GM21423 (cell line): ENCODE data around the gene SPSB4.

Experiments
- ATAC-seq: cut with Tn5 transposase; IDR thresholded peaks from one replicate; pipeline ENCODE4 v1.9.1; 2021; ENCODE audit warnings: mild to moderate bottlenecking, moderate library complexity; ENCODE audit not compliant: unreplicated experiment

Gene SPSB4

DNA sequence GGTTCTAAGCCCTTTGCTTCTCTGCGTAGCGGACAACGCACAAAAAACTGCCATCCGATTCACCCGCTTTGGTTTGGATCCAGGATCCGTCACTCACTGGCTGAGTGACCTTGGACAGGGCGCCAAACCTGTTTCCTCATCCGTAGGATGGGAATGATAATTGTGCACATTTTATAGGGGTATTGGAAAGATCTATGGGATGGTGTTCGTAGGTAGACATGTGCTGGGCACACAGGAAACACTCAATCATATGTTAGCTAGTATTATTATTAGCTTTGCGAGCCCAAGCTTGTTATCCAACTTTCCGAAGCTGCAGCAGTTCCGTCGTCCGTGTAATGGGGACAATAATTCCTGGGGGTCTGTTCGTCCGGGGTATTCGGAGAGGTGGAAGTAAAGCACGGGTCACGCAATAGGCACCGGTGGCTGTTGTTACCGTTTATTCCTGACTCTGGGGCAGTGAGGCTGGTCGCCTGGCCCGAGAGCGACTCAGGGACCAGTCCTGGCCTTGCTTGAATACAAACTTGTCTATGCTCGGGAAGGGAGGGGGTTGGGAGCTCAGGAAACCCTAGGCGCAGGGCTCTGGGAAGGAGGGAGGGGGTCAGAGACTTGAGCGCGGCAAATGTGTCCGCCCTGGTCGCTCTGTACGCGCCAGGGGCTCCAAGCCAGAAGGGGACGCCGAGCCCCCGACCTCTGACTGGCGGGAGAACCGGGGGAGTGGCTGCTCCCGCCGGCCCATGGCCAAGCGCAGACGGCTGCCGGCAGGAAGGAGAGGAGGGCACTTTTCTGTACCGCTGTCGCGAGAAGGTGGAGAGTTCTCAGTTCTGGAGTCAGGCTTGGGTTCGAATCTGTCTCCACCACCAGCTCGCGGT lies 1.3 kb downstream of the SPSB4 start:
- no peak for ATAC-seq

DNA sequence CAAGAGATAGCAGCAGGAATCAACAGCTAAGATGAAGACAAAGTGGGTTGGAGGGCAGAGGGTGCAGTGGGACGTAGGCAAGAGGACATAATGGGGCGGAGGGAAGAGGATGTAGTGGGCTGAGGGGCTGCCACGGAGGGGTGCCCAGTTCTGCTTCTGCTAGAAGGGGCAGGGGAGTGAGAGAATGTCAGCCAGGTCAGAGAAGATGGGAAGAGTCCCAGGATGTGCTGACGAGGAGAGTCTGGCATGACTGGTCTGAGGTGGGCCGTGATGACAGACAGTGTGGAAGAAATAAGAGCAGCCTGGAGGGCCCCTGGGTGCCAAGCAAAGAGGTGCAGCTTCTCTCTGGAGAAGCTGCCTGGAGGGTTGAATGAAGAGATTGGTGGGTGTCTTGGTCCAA lies 4.0 kb downstream of the SPSB4 start:
- ATAC-seq = no peak

DNA sequence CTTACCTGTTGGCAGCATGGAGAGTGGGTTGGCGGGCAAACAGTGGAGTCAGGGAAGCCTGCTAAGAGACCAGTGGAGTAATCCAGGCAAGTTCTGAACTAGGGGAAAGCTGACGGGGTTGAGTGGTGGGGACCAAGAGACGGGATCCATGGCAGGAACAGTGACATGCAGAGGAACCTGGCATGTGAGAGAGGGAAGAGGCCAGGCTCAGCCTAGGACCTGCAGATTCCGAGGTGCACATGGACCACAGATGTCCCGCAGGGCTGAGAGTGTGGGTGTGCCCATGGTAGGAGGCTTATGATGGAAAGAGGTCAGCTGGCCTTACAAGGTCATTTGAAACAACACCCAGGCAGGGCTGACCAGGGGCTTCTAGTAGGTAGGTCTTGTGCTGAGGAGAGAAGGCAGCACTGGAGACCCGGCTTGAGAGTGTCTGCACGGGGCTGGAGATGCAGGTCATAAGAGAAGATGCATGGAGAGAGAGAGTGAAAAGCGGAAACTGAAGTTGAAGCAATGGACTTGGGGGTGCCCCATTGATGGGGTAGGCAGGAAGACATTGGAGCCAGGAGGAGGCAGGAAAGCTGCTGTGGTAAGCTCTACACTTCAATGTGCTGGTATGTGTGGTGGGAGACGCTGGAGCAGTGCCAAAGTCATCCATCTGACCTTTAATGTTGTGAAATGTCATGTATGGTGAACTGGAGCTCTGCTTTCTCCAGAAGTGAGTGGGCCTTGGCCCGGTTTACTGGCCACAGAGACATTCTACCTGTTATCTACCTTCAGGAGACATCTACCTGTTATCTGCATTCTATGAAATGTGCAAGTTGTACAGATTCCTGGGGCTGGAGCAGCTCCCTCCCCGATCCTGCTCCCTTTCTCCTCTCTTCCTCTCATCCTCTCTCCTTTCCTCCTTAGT lies 4.6 kb downstream of the SPSB4 start:
- ATAC-seq = no peak

DNA sequence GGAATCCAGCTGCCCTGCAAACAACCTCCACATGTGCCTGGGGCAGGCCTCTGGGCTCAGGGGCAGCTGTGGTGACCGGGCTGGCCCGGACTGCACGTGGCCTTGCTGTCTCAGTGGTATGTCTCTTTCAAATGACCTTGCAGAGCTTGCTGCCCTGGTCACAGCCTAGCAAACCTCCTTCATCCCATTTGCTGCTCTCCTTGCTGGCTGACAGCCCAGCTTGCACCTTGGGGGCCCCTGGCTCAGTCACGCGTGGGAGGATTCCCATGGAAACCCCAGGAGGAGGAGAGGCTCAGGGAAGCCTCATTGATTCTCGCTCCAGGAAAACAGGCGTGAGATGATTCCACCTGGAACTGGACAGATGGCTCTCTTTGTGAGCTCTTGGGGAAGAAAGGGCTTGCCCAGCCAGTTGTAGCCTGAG lies 5.6 kb downstream of the SPSB4 start:
- ATAC-seq = no peak

DNA sequence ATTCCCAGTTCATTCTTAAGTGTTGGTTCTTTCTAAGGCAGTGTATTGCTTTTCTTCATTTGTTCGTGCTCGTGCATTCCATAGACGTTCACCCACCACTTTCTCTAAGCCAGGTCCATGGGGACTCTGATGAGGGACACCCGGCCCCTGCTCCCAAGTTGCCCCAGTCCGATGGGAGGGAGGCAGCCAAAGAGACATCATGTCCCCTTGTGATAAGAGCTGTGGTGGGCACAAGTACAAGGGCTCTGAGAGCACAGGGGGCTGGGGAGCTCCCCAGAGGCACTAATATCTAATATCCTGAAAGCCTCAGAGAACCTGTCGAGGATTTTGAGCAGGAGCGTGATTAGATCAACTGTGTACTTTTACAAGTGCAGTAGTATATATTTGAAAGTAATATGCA lies 6.3 kb downstream of the SPSB4 start:
- no peak for ATAC-seq

DNA sequence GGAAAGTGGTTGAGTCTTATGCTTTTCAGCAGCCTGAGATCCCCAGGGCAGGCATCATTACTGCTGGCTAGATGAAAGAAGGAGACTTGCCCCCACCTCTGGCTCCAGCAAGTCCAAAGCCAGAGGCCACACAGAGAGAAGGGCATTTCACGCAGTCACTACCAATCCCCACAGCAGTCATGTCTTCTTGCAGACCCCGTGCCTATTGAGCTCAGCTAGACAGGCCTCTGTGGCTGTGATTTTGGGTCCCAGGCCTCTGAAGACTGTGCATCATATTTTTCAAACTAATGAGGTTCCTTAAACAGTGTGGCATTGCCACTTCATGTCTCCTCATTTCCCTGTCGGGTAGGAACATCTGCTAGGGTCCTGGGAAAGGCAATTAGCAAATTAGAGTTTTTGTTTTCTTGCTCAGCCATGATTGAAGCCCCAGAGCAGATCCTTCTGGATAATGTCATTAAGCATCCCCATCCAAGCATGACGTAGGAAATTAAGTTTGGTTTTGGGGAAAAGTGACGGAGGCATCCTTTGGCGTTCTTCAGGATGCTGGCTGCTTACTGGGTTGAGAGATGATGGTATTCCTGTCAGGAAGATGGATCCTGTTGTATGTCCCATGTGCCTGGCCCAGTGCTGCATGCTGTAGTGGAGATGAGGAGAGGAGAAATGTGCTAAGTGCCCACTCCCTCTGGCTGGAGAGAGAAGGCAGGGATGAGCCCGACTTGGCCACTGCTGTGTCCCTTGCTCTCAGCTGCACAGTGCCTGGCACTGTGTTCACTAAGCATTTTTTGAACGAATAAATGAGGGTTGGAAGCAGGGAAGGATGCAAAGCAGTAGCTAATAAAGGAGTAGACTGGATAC lies 7.0 kb downstream of the SPSB4 start:
- no peak for ATAC-seq

DNA sequence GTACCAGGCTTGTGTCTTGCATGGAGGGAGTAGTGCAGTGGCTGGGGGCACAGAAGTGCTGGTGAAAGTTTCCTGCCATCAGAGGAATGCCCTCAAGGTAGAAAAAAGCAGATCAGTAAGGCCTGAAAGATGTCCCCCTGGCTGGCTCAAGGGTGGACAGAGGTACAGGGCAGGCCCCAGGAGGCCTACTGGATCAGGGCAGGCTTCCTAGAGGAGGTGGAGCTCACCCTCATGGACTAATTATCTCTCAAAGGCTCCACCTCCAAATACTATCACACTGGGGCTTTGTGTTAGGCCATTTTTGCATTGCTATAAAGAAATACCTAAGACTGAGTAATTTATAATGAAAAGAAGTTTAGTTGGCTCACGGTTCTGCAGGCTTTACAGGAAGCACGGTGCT lies 7.8 kb downstream of the SPSB4 start:
- no peak for ATAC-seq

DNA sequence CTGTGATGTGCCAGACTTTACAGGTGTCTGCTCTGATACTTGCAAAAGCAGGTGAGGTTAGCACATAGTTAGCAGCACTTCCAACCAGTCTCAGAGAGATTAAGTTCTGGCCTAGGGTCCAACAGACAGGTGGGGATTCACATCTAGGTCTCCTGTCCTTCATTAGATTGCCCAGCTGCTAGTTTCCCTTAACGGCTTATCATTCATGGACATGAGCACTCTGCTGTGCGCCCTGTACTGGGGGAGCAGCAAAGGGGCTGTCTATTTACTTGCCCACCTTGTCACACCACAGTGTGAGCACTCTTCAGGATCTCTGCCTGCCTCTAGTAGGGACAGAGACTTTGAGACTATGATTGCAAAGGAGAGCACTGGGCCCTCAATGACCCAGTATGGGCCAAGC lies 8.7 kb downstream of the SPSB4 start:
- no peak for ATAC-seq

DNA sequence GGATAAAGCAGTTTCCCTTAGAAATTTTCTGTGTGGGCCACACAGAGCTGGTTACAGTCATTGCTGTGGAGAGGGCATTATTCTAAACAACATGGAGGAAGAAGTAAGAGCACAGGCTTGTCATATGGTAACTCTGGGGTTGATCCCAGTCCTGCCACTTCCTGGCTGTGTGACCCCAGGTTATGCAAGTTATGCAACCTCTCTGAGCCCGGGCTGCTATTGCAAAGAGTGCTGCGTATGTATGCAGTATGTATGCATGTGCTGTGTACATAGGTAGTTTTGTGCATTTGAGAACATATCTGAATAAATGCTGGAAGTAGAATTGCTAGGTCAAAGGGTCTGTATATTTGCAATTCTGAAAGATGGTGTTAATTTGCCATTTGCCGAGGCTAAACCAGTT lies 9.2 kb downstream of the SPSB4 start:
- no peak for ATAC-seq

DNA sequence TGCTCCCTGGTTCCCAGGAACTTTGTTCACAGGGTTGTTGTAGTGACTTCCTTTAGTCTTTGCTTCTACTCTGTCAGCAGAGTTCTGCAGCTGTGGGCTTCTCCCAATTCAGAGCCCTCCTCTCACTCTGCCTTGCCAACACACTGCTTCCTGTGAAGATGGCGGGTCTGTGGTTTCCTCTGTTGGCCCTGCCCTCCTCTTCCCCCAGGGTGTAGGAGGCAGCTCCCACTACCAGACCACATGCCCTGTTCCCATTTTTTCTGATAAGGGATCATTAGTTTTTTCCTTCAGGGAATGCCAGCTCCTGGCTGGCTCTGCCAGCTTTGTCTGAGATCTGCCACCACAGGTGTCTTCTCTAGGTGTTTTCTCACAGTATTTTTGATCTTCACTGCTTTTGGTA lies 12.7 kb downstream of the SPSB4 start:
- ATAC-seq = no peak

DNA sequence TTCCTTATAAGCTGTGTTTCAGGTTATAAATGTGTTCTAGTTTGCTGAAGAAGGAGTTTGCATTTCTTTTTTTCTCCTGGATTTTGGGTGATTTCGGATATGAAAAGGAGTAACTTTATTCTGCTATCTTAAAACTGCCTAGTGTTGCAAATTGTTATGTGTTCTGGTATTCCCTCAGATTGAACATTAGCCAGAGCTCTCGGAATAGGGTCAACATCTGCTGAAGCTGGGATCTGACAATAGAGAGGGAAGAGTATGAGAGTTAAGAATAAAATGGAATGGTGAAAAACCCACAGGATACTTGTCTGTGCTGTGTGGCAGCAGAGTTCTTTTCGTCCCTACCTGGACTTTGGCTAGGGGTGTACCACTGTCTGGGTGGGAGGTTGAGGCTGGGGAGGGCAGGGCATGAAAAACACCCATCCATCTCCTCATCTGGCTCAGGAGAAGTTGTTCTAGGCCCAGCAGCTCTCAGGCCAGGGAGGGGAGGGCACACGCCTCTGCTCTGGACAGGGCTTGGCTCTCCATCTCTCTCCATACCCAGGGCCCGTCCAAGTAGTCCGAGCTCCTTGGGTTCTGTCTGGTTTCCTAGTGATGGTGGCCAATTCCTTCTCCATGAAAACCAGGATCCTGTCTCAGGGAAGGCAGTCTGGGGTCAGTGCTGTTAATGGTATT lies 13.2 kb downstream of the SPSB4 start:
- no peak for ATAC-seq

DNA sequence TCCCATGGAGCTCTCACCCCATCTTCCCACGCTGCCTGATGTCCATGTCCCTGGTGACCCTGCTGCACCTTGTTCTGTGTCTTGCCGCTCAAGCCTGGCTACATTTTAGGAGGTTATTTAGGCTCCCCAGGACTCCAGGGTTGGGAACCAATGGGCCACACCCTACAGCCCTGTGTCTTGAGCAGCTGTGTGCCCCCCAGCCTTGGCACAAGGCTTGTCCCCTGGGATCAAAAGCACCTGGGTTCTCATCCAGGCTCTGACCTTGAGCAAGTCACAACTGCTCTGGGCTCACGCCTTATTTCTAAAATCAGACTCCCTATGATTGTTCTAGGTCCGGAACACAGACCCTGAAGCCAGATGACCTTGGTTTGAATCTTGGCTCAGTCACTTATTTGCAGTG lies 14.1 kb downstream of the SPSB4 start:
- no peak for ATAC-seq

DNA sequence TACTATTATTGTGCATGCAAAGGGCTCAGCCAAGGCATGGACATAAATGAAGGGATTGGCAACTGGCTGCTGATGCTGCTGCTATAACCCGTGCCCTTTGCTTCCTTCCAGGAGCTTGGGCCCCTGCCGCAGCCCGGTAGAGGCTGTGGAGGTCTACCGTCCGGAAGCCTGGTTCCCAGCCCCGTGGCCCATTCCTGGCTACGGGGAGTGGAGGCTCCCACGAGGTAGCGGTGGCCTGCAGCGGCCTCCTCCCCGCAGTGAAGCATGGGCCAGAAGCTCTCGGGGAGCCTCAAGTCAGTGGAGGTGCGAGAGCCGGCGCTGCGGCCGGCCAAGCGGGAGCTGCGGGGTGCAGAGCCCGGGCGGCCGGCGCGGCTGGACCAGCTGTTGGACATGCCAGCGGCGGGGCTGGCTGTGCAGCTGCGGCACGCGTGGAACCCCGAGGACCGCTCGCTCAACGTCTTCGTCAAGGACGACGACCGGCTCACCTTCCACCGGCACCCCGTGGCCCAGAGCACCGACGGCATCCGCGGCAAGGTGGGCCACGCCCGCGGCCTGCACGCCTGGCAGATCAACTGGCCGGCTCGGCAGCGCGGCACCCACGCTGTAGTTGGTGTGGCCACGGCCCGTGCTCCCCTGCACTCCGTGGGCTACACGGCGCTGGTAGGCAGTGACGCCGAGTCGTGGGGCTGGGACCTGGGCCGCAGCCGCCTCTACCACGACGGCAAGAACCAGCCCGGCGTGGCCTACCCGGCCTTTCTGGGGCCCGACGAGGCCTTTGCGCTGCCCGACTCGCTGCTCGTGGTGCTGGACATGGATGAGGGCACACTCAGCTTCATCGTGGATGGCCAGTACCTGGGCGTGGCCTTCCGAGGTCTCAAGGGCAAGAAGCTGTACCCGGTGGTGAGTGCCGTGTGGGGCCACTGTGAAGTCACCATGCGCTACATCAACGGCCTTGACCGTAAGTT lies 15.0 kb downstream of the SPSB4 start:
- no peak for ATAC-seq

DNA sequence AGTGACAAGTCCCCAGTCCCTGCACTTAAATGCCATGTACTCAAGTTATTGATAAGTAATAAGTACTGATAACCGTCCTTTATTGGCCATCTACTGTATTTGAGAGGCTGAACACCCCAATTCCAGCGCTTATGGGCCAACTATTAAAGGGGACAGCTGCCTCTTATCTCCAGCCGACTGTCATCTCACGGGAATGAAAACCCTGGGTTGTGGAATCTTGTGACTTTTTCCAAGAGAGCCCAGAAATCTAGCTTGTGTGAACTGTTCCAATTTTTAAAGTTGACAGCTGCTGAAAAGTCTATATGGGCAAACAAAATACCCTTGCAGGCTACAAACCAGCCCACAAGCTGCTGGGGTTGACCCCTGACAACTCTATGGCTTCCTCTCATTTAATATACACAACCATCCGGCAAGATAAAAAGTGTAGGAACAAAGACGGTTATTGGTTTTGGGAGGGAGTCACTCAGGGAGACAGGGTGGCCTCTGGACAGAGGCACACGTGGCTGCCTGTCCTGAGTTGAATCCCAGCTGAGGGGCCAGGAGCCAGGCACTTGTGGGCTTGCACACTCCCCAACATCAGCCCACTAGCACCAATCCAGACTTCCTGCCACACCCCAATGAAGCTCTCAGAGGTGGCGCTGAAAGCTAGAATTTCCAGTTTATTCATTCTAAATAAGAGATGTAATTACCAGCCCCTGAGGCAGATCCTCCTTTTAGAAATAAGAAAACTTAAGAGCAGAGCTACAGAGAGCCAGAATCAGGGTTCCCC lies 16.2 kb downstream of the SPSB4 start:
- no peak for ATAC-seq

DNA sequence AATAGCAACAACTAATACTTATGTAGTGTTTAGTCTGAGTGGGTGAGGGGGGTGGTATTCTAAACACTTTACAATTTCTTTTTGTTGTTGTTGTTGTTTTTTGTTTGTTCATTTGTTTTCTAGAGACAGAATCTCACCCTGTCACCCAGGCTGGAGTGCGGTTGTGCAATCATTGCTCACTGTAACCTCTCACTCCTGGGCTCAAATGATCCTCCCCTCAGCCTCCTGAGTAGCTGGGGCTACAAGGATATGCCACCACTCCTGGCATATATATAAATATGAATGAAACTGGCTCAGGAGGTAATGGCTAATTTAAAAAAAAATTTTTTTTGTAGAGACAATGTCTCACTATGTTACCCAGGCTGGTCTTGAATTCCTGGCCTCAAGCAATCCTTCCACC lies 19.1 kb downstream of the SPSB4 start:
- no peak for ATAC-seq

DNA sequence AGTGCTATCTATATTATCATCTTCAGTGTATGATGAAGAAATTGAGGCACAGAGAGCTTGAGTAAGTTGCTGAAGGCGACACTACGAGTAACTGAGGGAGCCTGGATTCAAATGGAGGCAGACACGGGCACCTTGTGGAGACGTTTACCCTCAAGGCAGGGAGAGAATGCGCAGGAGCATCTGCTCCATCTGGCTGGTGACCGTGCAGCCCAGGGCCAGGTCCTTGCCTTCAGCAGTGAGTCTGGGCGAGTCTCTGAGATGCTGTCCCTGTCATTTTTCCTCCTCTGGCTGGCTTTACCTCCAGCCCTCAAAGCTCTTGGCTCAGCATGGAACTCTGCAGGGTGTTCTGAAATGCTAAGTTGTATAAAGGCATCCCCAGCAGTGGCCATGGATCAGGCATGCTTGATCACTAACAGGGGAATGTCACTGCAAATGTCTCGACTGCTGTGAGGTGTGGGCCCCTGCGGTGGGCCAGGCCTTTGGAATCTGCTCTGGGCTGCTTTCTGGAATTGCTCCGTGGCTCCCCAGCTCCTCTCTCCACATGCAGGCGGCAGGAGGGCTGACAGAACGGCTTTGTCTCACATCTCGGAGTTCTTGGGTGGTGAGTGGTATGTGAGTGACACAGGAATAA lies 19.7 kb downstream of the SPSB4 start:
- ATAC-seq = no peak

DNA sequence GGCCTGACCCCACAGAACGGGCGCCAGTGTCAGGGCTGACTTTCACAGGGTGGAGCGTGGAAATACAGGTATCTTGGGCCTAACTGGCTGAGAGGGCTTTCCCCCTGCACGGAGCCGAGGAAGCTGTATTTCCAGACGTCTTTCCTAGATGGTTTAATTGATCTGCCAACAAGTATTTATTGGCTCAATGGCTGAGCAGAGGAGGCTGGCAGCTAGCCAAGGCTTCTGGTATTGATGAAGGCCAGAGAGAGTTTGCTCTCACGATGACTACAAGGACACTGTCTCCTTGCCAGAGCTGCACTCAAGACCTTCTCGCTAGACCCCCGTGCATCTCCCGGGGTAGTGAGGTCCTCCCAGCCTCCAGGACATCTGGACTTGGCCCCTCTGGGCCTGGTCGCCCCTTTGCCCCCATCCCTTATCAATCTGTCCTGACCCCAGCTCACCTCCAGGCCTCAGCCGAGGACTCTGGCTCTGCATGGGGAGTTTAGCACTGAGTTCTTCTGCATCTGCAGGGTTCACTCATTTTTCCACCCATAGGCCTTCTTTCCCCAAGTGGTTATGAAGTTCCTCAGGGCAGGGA lies 20.6 kb downstream of the SPSB4 start:
- no peak for ATAC-seq

DNA sequence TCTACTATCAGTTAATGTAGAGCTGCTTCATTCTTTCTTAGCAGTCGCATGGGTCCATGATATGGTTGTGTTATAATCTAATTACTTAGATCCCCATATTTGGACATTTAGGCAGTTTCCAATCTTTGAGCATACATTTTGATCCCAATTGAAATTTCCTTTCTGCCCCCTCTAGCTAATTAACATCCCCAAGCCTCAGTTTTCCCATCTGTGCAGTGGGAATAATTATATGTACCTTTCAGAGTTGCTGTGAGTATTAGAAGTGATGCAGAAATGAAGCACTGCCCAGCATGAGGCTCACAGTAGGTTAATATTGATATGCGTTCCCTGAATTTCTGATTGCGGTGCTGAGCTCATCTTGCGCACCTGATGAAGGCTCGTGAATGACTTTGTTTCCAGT lies 21.8 kb downstream of the SPSB4 start:
- ATAC-seq = no peak
